Measurements from ENCODE around the gene ACSF2. TPM values are rescaled to one million over a fixed set of nuclear protein-coding genes. Genes with fewer than 3 reads are reported as not detected.

ACSF2 gene
- total and polyA plus RNA-seq, 2 of the 13 experiments (the other 11 are each of a cell fraction or from before 2014, with no cell fraction given) = 87.3 to 109 TPM

DNA sequence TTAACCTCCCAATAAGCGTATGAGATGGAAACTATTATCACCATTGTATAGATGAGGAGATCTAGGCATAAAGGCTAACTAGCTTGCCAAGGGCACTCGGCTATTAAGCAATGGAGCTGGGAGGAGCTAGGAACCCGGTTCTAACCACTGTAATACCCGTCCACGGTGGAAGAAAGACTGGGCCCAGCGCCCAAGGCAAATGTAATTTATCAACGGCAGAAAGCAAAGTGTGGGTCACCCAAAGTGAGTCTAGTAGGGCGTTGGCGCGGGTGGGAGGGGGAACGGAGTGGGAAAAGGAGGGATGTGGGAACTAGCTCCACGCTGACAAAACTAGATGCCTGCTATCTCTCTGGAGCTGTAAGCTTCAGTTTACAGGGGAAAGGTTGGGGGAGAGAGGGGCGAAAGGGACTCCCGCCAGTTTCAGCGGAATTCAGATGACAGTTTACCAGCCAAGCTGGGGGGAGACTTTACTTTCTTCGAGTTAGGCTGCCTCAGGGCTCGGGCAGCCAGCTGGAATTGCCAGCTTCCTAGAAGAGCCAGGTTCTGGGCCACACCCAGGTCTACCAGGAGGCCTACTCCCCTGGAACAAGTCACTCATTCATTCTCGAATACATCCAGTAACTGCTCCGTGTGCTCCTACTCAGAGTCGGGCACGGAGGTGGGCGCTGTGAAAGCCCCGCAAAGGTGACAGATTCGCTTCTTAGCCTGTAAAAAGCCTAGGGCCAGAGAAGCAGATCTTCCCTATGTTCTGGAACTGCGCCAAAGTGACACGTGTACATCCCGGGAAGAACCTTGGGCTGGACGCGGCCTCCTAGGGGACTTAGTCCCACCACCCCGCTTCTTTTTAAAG lies 29.5 kb upstream of the ACSF2 start (continued):
- peak; percentile 62; the same call in 1 of the 2 replicates for TF ChIP-seq SIN3A (IDR thresholded peaks at IDR 0.05; ENCODE audit: borderline replicate concordance, low read depth, low read length)
- TF ChIP-seq NFE2L1 (CRISPR knock-in tag; IDR thresholded peaks at IDR 0.05; ENCODE audit: borderline replicate concordance) = no peak
- peak; percentile 18; the same call in 1 of the 2 replicates for TF ChIP-seq SALL1 (CRISPR knock-in tag; IDR thresholded peaks at IDR 0.05)
- TF ChIP-seq SETDB1 (CRISPR knock-in tag; IDR thresholded peaks at IDR 0.05; ENCODE audit: borderline replicate concordance) = no peak
- TF ChIP-seq ZNF543 (CRISPR knock-in tag; IDR thresholded peaks at IDR 0.05) = no peak
- TF ChIP-seq NPAS2 (CRISPR knock-in tag; IDR thresholded peaks at IDR 0.05; ENCODE audit: borderline replicate concordance) = 0 out of 2 replicates have a peak, but pooled peaks have one; percentile 32
- TF ChIP-seq ZNF777 (CRISPR knock-in tag; IDR thresholded peaks at IDR 0.05) = 0 out of 2 replicates have a peak, but pooled peaks have one; percentile 24
- TF ChIP-seq ZNF451 (CRISPR knock-in tag; IDR thresholded peaks at IDR 0.05) = 0 out of 2 replicates have a peak, but pooled peaks have one; percentile 16
- TF ChIP-seq JARID2 (CRISPR knock-in tag; IDR thresholded peaks at IDR 0.05; ENCODE audit: insufficient replicate concordance) = no peak
- TF ChIP-seq, protein P1, sequence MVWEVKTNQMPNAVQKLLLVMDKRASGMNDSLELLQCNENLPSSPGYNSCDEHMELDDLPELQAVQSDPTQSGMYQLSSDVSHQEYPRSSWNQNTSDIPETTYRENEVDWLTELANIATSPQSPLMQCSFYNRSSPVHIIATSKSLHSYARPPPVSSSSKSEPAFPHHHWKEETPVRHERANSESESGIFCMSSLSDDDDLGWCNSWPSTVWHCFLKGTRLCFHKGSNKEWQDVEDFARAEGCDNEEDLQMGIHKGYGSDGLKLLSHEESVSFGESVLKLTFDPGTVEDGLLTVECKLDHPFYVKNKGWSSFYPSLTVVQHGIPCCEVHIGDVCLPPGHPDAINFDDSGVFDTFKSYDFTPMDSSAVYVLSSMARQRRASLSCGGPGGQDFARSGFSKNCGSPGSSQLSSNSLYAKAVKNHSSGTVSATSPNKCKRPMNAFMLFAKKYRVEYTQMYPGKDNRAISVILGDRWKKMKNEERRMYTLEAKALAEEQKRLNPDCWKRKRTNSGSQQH (CRISPR knock-in tag; IDR thresholded peaks at IDR 0.05; ENCODE audit: low read depth) = peak; percentile 84
- 0 out of 2 replicates have a peak, but pooled peaks have one; percentile 2 for TF ChIP-seq ZNF879 (CRISPR knock-in tag; IDR thresholded peaks at IDR 0.05)
- no peak for TF ChIP-seq ARID5B (CRISPR knock-in tag; IDR thresholded peaks at IDR 0.05)
- TF ChIP-seq ZNF567 (CRISPR knock-in tag; IDR thresholded peaks at IDR 0.05; ENCODE audit: borderline replicate concordance) = no peak
- no peak for TF ChIP-seq SIX4 (CRISPR knock-in tag; IDR thresholded peaks at IDR 0.05)
- TF ChIP-seq DNMT3B (CRISPR knock-in tag; conservative IDR thresholded peaks at IDR 0.05) = peak; percentile 86; the same call in 1 of the 2 replicates
- TF ChIP-seq, protein P2, sequence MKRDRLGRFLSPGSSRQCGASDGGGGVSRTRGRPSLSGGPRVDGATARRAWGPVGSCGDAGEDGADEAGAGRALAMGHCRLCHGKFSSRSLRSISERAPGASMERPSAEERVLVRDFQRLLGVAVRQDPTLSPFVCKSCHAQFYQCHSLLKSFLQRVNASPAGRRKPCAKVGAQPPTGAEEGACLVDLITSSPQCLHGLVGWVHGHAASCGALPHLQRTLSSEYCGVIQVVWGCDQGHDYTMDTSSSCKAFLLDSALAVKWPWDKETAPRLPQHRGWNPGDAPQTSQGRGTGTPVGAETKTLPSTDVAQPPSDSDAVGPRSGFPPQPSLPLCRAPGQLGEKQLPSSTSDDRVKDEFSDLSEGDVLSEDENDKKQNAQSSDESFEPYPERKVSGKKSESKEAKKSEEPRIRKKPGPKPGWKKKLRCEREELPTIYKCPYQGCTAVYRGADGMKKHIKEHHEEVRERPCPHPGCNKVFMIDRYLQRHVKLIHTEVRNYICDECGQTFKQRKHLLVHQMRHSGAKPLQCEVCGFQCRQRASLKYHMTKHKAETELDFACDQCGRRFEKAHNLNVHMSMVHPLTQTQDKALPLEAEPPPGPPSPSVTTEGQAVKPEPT (CRISPR knock-in tag; IDR thresholded peaks at IDR 0.05; ENCODE audit: low read depth) = no peak
- TF ChIP-seq AHR (CRISPR knock-in tag; IDR thresholded peaks at IDR 0.05) = peak; percentile 39; the same call in 1 of the 2 replicates
- no peak for TF ChIP-seq NR2F6 (IDR thresholded peaks at IDR 0.05)
- no peak for TF ChIP-seq NR2F6 (CRISPR knock-in tag; IDR thresholded peaks at IDR 0.05)
- TF ChIP-seq ZNF468 (CRISPR knock-in tag; IDR thresholded peaks at IDR 0.05) = 0 out of 2 replicates have a peak, but pooled peaks have one; percentile 63

Measured in HepG2 (cell line).